Measurements from ENCODE around the gene NSMF.

- TF ChIP-seq CTCF (conservative IDR thresholded peaks at IDR 0.05; ENCODE audit: low read depth, low read length) (no peak), RAD21 (IDR thresholded peaks at IDR 0.05; ENCODE audit: low read length) (no peak), MXI1 (IDR thresholded peaks at IDR 0.05; ENCODE audit: borderline replicate concordance, low read depth, low read length) (no peak), POLR2A (IDR thresholded peaks at IDR 0.05; ENCODE audit: low read depth, low read length) (no peak), USF2 (IDR thresholded peaks at IDR 0.05; ENCODE audit: low read depth, low read length) (no peak)
Observed at GRCh38 chr9:137421838-137422603, 37.1 kb downstream of the NSMF start.

Data from IMR-90 (cell line).